ENCODE measurements around the gene FOXO1.
"Not testable (repeated sequence)": the region's sequence is repeated elsewhere in the genome, so short reads cannot be mapped to it uniquely, and the experiment has no call there.

FOXO1 gene

GRCh38 chr13:40664350-40665125 lies 1.9 kb downstream of the FOXO1 start:
- FAIRE-seq = no peak
- DNase-seq (ENCODE audit: insufficient read length) = peak; percentile 42
- TF ChIP-seq POLR2AphosphoS5 (IDR thresholded peaks at IDR 0.05; ENCODE audit: low read depth, low read length) = no peak; the same call in 1 of the 2 replicates
- TF ChIP-seq TAF1 (IDR thresholded peaks at IDR 0.05; ENCODE audit: borderline replicate concordance, low read depth, low read length) = 0 out of 2 replicates have a peak, but pooled peaks have one; percentile 36

GRCh38 chr13:40664100-40664349 lies 2.4 kb downstream of the FOXO1 start:
- DNase-seq (ENCODE audit: insufficient read length) = not testable (repeated sequence)
- FAIRE-seq = peak; percentile 82
- TF ChIP-seq POLR2A (IDR thresholded peaks at IDR 0.05; ENCODE audit: low read depth, low read length) (peak; percentile 49; the same call in 1 of the 2 replicates), POLR2AphosphoS5 (IDR thresholded peaks at IDR 0.05; ENCODE audit: low read depth, low read length) (peak; percentile 51; the same call in 1 of the 2 replicates)

GRCh38 chr13:40662866-40663265 lies 3.6 kb downstream of the FOXO1 start:
- TF ChIP-seq POLR2A (IDR thresholded peaks at IDR 0.05; ENCODE audit: low read depth, low read length) (peak; percentile 62), TAF1 (IDR thresholded peaks at IDR 0.05; ENCODE audit: borderline replicate concordance, low read depth, low read length) (no peak), POLR2AphosphoS5 (IDR thresholded peaks at IDR 0.05; ENCODE audit: low read depth, low read length) (peak; percentile 58; the same call in 1 of the 2 replicates)

GRCh38 chr13:40661875-40662665 lies 4.4 kb downstream of the FOXO1 start:
- TF ChIP-seq POLR2AphosphoS5 (IDR thresholded peaks at IDR 0.05; ENCODE audit: low read depth, low read length) (no peak), TAF1 (IDR thresholded peaks at IDR 0.05; ENCODE audit: borderline replicate concordance, low read depth, low read length) (no peak), POLR2A (IDR thresholded peaks at IDR 0.05; ENCODE audit: low read depth, low read length) (no peak)
- DNase-seq (ENCODE audit: insufficient read length) (no peak), FAIRE-seq (no peak)

More at GRCh38 chr13:40662866-40663265, 3.6 kb downstream of the FOXO1 start:
- DNase-seq (ENCODE audit: insufficient read length) (no peak), FAIRE-seq (peak; percentile 67)

GRCh38 chr13:40660692-40661091 lies 5.7 kb downstream of the FOXO1 start:
- TF ChIP-seq TAF1 (IDR thresholded peaks at IDR 0.05; ENCODE audit: borderline replicate concordance, low read depth, low read length) (no peak), POLR2AphosphoS5 (IDR thresholded peaks at IDR 0.05; ENCODE audit: low read depth, low read length) (no peak), POLR2A (IDR thresholded peaks at IDR 0.05; ENCODE audit: low read depth, low read length) (no peak)
- DNase-seq (ENCODE audit: insufficient read length) (no peak), FAIRE-seq (peak; percentile 17)

GRCh38 chr13:40660141-40660664 lies 6.2 kb downstream of the FOXO1 start:
- DNase-seq (ENCODE audit: insufficient read length) (no peak), FAIRE-seq (peak; percentile 75)
- TF ChIP-seq POLR2A (IDR thresholded peaks at IDR 0.05; ENCODE audit: low read depth, low read length) = no peak
- TF ChIP-seq POLR2AphosphoS5 (IDR thresholded peaks at IDR 0.05; ENCODE audit: low read depth, low read length) = no peak
- no peak for TF ChIP-seq TAF1 (IDR thresholded peaks at IDR 0.05; ENCODE audit: borderline replicate concordance, low read depth, low read length)

GRCh38 chr13:40657951-40658350 lies 8.5 kb downstream of the FOXO1 start:
- TF ChIP-seq POLR2AphosphoS5 (IDR thresholded peaks at IDR 0.05; ENCODE audit: low read depth, low read length) = no peak
- TF ChIP-seq POLR2A (IDR thresholded peaks at IDR 0.05; ENCODE audit: low read depth, low read length) = no peak
- no peak for TF ChIP-seq TAF1 (IDR thresholded peaks at IDR 0.05; ENCODE audit: borderline replicate concordance, low read depth, low read length)
- DNase-seq (ENCODE audit: insufficient read length) (no peak), FAIRE-seq (no peak)

GRCh38 chr13:40657307-40657706 lies 9.1 kb downstream of the FOXO1 start:
- FAIRE-seq (no peak), DNase-seq (ENCODE audit: insufficient read length) (no peak)
- TF ChIP-seq POLR2A (IDR thresholded peaks at IDR 0.05; ENCODE audit: low read depth, low read length) (no peak), POLR2AphosphoS5 (IDR thresholded peaks at IDR 0.05; ENCODE audit: low read depth, low read length) (no peak), TAF1 (IDR thresholded peaks at IDR 0.05; ENCODE audit: borderline replicate concordance, low read depth, low read length) (no peak)

GRCh38 chr13:40656358-40656757 lies 10.1 kb downstream of the FOXO1 start:
- no peak for TF ChIP-seq TAF1 (IDR thresholded peaks at IDR 0.05; ENCODE audit: borderline replicate concordance, low read depth, low read length)
- TF ChIP-seq POLR2AphosphoS5 (IDR thresholded peaks at IDR 0.05; ENCODE audit: low read depth, low read length) = no peak
- TF ChIP-seq POLR2A (IDR thresholded peaks at IDR 0.05; ENCODE audit: low read depth, low read length) = no peak
- no peak for FAIRE-seq
- DNase-seq (ENCODE audit: insufficient read length) = no peak

- TF ChIP-seq POLR2AphosphoS5 (IDR thresholded peaks at IDR 0.05; ENCODE audit: low read depth, low read length) (no peak), TAF1 (IDR thresholded peaks at IDR 0.05; ENCODE audit: borderline replicate concordance, low read depth, low read length) (no peak), POLR2A (IDR thresholded peaks at IDR 0.05; ENCODE audit: low read depth, low read length) (no peak)
- no peak for FAIRE-seq
- no peak for DNase-seq (ENCODE audit: insufficient read length)
Measured at GRCh38 chr13:40653527-40654318, 12.7 kb downstream of the FOXO1 start.

- TF ChIP-seq POLR2A (IDR thresholded peaks at IDR 0.05; ENCODE audit: low read depth, low read length) = no peak
- TF ChIP-seq TAF1 (IDR thresholded peaks at IDR 0.05; ENCODE audit: borderline replicate concordance, low read depth, low read length) = no peak
- TF ChIP-seq POLR2AphosphoS5 (IDR thresholded peaks at IDR 0.05; ENCODE audit: low read depth, low read length) = 0 out of 2 replicates have a peak, but pooled peaks have one; percentile 27
- DNase-seq (ENCODE audit: insufficient read length) (no peak), FAIRE-seq (no peak)
Measured at GRCh38 chr13:40652588-40652940, 13.9 kb downstream of the FOXO1 start.

Measured in GM12892 (cell line).